SK-N-SH (cell line): Measurements from ENCODE around the gene OGFOD3.

Source experiments
- EP300 ChIP-seq, 2 experiments: IDR thresholded peaks; 2 replicates each; pipeline versions ENCODE4 v1.4.0 to v1.6.1; 2012; ENCODE audit warnings: borderline replicate concordance in 1 of 2, low read depth in 1 of 2, low read length in 1 of 2
- EZH2phosphoT487 ChIP-seq: fragments of 200-600 bp; sonication (generic); IDR thresholded peaks from 2 replicates; pipeline ENCODE4 v1.6.1; 2017; ENCODE audit warnings: low read depth, mixed run types, mild to moderate bottlenecking, antibody characterized with exemption, moderate library complexity, borderline replicate concordance
- JUND ChIP-seq: IDR thresholded peaks from 2 replicates; pipeline ENCODE4 v1.4.0; 2012
- MEF2A ChIP-seq: IDR thresholded peaks from 2 replicates; pipeline ENCODE4 v1.4.0; 2012; ENCODE audit warnings: low read depth, borderline replicate concordance
- NFIC ChIP-seq: IDR thresholded peaks from 2 replicates; pipeline ENCODE4 v1.4.0; 2012; ENCODE audit warnings: borderline replicate concordance
- NRF1 ChIP-seq: IDR thresholded peaks from 2 replicates; pipeline ENCODE4 v1.6.1; 2012; ENCODE audit warnings: low read depth, mild to moderate bottlenecking, low read length
- POLR2AphosphoS5 ChIP-seq: IDR thresholded peaks from 2 replicates; pipeline ENCODE4 v1.6.1; 2012; ENCODE audit warnings: low read depth, low read length
- RAD21 ChIP-seq: IDR thresholded peaks from 2 replicates; pipeline ENCODE4 v1.6.1; 2012; ENCODE audit warnings: mild to moderate bottlenecking, low read length
- RFX5 ChIP-seq: IDR thresholded peaks from 2 replicates; pipeline ENCODE4 v1.6.1; 2012; ENCODE audit warnings: mild to moderate bottlenecking, improper control_type of control experiment, low read length
- TF ChIP-seq, protein P1 (sequence below): fragments of 200-600 bp; sonication (generic); IDR thresholded peaks from 2 replicates; pipeline ENCODE4 v1.6.1; 2017; ENCODE audit warnings: antibody characterized with exemption, mild to moderate bottlenecking, moderate library complexity
- TF ChIP-seq, protein P2 (sequence below): IDR thresholded peaks from 2 replicates; pipeline ENCODE4; 2012
- TF ChIP-seq, protein P3 (sequence below): fragments of 150-350 bp; IDR thresholded peaks from 2 replicates; pipeline ENCODE4 v1.6.1; 2017; ENCODE audit warnings: antibody characterized with exemption, low read length, low read depth, borderline replicate concordance
- TF ChIP-seq, protein P4 (sequence below): IDR thresholded peaks from 2 replicates; pipeline ENCODE4 v1.6.1; 2012; ENCODE audit warnings: mild to moderate bottlenecking, low read depth, low read length, moderate library complexity
- TF ChIP-seq, protein P5 (sequence below): IDR thresholded peaks from 2 replicates; pipeline ENCODE4 v1.4.0; 2012; ENCODE audit warnings: low read depth, borderline replicate concordance

DNA sequence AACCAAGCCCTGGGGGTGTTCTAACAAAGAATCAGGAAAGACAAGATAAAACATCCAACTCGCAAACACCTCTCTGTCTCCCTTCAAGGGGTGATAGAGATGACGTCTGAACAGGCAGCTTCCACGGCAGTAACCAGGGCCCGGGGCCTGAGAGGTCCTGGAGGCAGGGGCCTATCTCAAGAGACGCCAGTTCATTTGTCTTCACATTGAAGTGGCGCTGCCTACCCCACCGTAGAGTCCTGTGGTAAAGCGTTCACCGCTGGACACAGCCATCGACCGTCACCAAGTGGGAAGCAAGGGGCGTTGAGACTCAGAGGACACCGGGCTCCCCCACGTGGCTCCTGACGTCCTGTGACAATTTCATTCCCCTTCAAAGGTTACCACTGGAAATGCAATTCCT, 25.4 kb downstream of the OGFOD3 start:
- TF ChIP-seq, protein P1, sequence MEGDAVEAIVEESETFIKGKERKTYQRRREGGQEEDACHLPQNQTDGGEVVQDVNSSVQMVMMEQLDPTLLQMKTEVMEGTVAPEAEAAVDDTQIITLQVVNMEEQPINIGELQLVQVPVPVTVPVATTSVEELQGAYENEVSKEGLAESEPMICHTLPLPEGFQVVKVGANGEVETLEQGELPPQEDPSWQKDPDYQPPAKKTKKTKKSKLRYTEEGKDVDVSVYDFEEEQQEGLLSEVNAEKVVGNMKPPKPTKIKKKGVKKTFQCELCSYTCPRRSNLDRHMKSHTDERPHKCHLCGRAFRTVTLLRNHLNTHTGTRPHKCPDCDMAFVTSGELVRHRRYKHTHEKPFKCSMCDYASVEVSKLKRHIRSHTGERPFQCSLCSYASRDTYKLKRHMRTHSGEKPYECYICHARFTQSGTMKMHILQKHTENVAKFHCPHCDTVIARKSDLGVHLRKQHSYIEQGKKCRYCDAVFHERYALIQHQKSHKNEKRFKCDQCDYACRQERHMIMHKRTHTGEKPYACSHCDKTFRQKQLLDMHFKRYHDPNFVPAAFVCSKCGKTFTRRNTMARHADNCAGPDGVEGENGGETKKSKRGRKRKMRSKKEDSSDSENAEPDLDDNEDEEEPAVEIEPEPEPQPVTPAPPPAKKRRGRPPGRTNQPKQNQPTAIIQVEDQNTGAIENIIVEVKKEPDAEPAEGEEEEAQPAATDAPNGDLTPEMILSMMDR = no peak
- TF ChIP-seq RFX5 (no peak), NRF1 (no peak), EZH2phosphoT487 (no peak), RAD21 (no peak), POLR2AphosphoS5 (no peak), NFIC (no peak), MEF2A (no peak), JUND (no peak), EP300 (IDR thresholded peaks at IDR 0.05; ENCODE audit: borderline replicate concordance in 1 of 2, low read depth in 1 of 2, low read length in 1 of 2) (no peak)
- TF ChIP-seq, protein P2, sequence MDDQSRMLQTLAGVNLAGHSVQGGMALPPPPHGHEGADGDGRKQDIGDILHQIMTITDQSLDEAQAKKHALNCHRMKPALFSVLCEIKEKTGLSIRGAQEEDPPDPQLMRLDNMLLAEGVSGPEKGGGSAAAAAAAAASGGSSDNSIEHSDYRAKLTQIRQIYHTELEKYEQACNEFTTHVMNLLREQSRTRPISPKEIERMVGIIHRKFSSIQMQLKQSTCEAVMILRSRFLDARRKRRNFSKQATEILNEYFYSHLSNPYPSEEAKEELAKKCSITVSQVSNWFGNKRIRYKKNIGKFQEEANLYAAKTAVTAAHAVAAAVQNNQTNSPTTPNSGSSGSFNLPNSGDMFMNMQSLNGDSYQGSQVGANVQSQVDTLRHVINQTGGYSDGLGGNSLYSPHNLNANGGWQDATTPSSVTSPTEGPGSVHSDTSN = no peak
- TF ChIP-seq, protein P3, sequence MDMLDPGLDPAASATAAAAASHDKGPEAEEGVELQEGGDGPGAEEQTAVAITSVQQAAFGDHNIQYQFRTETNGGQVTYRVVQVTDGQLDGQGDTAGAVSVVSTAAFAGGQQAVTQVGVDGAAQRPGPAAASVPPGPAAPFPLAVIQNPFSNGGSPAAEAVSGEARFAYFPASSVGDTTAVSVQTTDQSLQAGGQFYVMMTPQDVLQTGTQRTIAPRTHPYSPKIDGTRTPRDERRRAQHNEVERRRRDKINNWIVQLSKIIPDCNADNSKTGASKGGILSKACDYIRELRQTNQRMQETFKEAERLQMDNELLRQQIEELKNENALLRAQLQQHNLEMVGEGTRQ = no peak
- TF ChIP-seq, protein P4, sequence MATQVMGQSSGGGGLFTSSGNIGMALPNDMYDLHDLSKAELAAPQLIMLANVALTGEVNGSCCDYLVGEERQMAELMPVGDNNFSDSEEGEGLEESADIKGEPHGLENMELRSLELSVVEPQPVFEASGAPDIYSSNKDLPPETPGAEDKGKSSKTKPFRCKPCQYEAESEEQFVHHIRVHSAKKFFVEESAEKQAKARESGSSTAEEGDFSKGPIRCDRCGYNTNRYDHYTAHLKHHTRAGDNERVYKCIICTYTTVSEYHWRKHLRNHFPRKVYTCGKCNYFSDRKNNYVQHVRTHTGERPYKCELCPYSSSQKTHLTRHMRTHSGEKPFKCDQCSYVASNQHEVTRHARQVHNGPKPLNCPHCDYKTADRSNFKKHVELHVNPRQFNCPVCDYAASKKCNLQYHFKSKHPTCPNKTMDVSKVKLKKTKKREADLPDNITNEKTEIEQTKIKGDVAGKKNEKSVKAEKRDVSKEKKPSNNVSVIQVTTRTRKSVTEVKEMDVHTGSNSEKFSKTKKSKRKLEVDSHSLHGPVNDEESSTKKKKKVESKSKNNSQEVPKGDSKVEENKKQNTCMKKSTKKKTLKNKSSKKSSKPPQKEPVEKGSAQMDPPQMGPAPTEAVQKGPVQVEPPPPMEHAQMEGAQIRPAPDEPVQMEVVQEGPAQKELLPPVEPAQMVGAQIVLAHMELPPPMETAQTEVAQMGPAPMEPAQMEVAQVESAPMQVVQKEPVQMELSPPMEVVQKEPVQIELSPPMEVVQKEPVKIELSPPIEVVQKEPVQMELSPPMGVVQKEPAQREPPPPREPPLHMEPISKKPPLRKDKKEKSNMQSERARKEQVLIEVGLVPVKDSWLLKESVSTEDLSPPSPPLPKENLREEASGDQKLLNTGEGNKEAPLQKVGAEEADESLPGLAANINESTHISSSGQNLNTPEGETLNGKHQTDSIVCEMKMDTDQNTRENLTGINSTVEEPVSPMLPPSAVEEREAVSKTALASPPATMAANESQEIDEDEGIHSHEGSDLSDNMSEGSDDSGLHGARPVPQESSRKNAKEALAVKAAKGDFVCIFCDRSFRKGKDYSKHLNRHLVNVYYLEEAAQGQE = no peak
- TF ChIP-seq, protein P5, sequence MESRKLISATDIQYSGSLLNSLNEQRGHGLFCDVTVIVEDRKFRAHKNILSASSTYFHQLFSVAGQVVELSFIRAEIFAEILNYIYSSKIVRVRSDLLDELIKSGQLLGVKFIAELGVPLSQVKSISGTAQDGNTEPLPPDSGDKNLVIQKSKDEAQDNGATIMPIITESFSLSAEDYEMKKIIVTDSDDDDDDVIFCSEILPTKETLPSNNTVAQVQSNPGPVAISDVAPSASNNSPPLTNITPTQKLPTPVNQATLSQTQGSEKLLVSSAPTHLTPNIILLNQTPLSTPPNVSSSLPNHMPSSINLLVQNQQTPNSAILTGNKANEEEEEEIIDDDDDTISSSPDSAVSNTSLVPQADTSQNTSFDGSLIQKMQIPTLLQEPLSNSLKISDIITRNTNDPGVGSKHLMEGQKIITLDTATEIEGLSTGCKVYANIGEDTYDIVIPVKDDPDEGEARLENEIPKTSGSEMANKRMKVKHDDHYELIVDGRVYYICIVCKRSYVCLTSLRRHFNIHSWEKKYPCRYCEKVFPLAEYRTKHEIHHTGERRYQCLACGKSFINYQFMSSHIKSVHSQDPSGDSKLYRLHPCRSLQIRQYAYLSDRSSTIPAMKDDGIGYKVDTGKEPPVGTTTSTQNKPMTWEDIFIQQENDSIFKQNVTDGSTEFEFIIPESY = no peak
